GM19452 (cell line): ENCODE data around the gene CPNE2.

Experiments used
- ATAC-seq: cut with Tn5 transposase; IDR thresholded peaks from one replicate; pipeline ENCODE4 v1.9.1; 2021; ENCODE audit not compliant: unreplicated experiment

CPNE2 gene

GRCh38 chr16:57123974-57124674 is 31.7 kb downstream of the CPNE2 start:
- ATAC-seq: no peak

- no peak for ATAC-seq
Observed at GRCh38 chr16:57125376-57125775, 33.0 kb downstream of the CPNE2 start.

GRCh38 chr16:57125969-57126368 is 33.6 kb downstream of the CPNE2 start:
- no peak for ATAC-seq

- ATAC-seq: no peak
Observed at GRCh38 chr16:57126411-57126810, 34.0 kb downstream of the CPNE2 start.

GRCh38 chr16:57127037-57127763 is 34.8 kb downstream of the CPNE2 start:
- no peak for ATAC-seq

- no peak for ATAC-seq
Observed at GRCh38 chr16:57127836-57128235, 35.5 kb downstream of the CPNE2 start.

- no peak for ATAC-seq
Observed at GRCh38 chr16:57128771-57129389, 36.5 kb downstream of the CPNE2 start.

GRCh38 chr16:57130950-57131321 is 38.6 kb downstream of the CPNE2 start:
- ATAC-seq: no peak

GRCh38 chr16:57131351-57131970 is 39.1 kb downstream of the CPNE2 start:
- no peak for ATAC-seq

- ATAC-seq: no peak
Observed at GRCh38 chr16:57132470-57132869, 40.1 kb downstream of the CPNE2 start.

GRCh38 chr16:57133031-57133430 is 40.6 kb downstream of the CPNE2 start:
- no peak for ATAC-seq

- ATAC-seq: no peak
Observed at GRCh38 chr16:57133886-57134285, 41.5 kb downstream of the CPNE2 start.

GRCh38 chr16:57134982-57135381 is 42.6 kb downstream of the CPNE2 start:
- ATAC-seq: no peak

GRCh38 chr16:57137043-57137442 is 44.7 kb downstream of the CPNE2 start:
- ATAC-seq: no peak

- no peak for ATAC-seq
Observed at GRCh38 chr16:57137566-57138273, 45.3 kb downstream of the CPNE2 start.

GRCh38 chr16:57138281-57138935 is 46.0 kb downstream of the CPNE2 start:
- ATAC-seq: no peak

GRCh38 chr16:57140931-57141668 is 48.7 kb downstream of the CPNE2 start:
- ATAC-seq: no peak

- no peak for ATAC-seq
Observed at GRCh38 chr16:57141822-57142631, 49.6 kb downstream of the CPNE2 start.
